NCI-H1048 (cell line): ENCODE results near the gene LOXL4.

Source experiments
- DNase-seq: peaks from one replicate; lab custom pipeline; 2025; lab: John Stamatoyannopoulos, UW

The LOXL4 gene

GRCh38 chr10:98263088-98263487 lies 4.9 kb downstream of the LOXL4 start:
- DNase-seq, result no peak

GRCh38 chr10:98262571-98262970 lies 5.4 kb downstream of the LOXL4 start:
- DNase-seq, result no peak

GRCh38 chr10:98261436-98262277 lies 6.3 kb downstream of the LOXL4 start:
- DNase-seq, result no peak

- no peak for DNase-seq
Observed at GRCh38 chr10:98260752-98261151, 7.2 kb downstream of the LOXL4 start.

GRCh38 chr10:98260350-98260749 lies 7.6 kb downstream of the LOXL4 start:
- DNase-seq, result no peak

GRCh38 chr10:98259606-98260315 lies 8.2 kb downstream of the LOXL4 start:
- no peak for DNase-seq

- DNase-seq, result no peak
Observed at GRCh38 chr10:98258683-98259454, 9.1 kb downstream of the LOXL4 start.

- no peak for DNase-seq
Observed at GRCh38 chr10:98257961-98258360, 10.0 kb downstream of the LOXL4 start.

GRCh38 chr10:98257198-98257597 lies 10.8 kb downstream of the LOXL4 start:
- DNase-seq, result no peak

GRCh38 chr10:98256692-98257091 lies 11.3 kb downstream of the LOXL4 start:
- no peak for DNase-seq

GRCh38 chr10:98255146-98255877 lies 12.7 kb downstream of the LOXL4 start:
- no peak for DNase-seq

- DNase-seq, result no peak
Observed at GRCh38 chr10:98254234-98254974, 13.6 kb downstream of the LOXL4 start.

- DNase-seq, result no peak
Observed at GRCh38 chr10:98253499-98253898, 14.5 kb downstream of the LOXL4 start.

GRCh38 chr10:98252464-98252863 lies 15.5 kb downstream of the LOXL4 start:
- no peak for DNase-seq

- no peak for DNase-seq
Observed at GRCh38 chr10:98251399-98251798, 16.6 kb downstream of the LOXL4 start.

- DNase-seq, result no peak
Observed at GRCh38 chr10:98249134-98249533, 18.9 kb downstream of the LOXL4 start.

- no peak for DNase-seq
Observed at GRCh38 chr10:98248018-98248417, 20.0 kb downstream of the LOXL4 start.

- no peak for DNase-seq
Observed at GRCh38 chr10:98246911-98247805, 20.8 kb downstream of the LOXL4 start.

- no peak for DNase-seq
Observed at GRCh38 chr10:98244586-98244985, 23.4 kb downstream of the LOXL4 start.

- no peak for DNase-seq
Observed at GRCh38 chr10:98244141-98244540, 23.9 kb downstream of the LOXL4 start.
